ENCODE data around the gene SMPD1. TPM values are rescaled to one million over a fixed set of nuclear protein-coding genes. Genes with fewer than 3 reads are reported as not detected.

The SMPD1 gene
- total RNA-seq: 10 to 100 TPM; 12.9 to 15.2 TPM

DNA sequence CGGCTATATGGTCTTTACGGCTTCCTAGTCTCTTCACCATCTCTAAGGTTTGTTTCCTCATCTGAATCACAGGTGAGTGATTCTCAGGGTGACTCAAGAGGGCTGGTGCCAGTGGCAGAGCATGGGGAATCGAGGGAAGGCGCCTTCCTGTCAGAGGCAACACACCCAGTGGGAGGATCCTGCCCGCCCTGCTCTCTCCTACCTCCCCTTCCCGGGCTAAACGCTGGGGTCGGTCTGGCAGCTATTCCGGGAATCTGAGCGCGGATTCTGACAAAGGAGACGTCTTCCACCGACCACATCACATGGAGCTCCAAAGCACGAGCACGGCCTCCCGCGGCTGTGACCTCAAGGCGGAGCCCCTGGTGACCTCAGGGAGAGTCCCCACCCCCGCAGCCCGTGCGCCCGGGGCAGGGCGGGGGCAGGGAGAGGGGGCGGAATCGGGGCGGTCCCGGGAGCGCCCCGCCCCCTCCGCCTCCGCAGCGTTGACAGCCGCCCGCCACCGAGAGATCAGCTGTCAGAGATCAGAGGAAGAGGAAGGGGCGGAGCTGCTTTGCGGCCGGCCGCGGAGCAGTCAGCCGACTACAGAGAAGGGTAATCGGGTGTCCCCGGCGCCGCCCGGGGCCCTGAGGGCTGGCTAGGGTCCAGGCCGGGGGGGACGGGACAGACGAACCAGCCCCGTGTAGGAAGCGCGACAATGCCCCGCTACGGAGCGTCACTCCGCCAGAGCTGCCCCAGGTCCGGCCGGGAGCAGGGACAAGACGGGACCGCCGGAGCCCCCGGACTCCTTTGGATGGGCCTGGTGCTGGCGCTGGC lies at the start of gene SMPD1:
TSS of gene SMPD1 (plus strand) at position 570 of the 813 bp plus-strand sequence. CDS start at position 695, 125 bp downstream.
- H3K4me1 Mint-ChIP-seq: peaks cover 18% of the 10 kb centered on the region
- peak; percentile 92 for ATAC-seq (replicated peaks)
- peak within 1 kb of the TSS; percentile 80 for H3K27ac Mint-ChIP-seq
- peak within 1 kb of the TSS; percentile 81 for H3K4me3 Mint-ChIP-seq
- H3K9me3 Mint-ChIP-seq: no peaks in the 10 kb centered on the region
- H3K27me3 Mint-ChIP-seq: no peaks in the 10 kb centered on the region
- peaks cover 8% of the 10 kb centered on the region for H3K36me3 Mint-ChIP-seq (ENCODE audit: low read depth)

DNA sequence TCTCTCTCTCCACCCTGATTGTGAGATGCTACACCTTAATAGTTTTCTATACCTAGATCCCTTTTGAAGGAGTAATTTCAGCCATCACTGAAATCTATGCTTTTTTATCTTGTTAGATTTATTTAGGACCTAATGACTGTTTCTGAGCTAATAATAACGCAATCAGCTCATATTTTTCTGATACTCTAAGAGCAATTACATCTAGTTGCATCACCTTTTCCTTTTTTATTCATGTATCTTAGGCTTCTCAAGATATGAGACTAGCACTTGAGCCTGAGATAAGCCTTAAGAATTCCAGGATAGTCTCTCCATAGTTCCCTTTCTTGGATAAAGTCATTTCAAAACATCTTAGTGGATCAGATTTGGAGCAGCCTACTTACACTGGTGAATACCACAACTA lies 44.9 kb upstream of the SMPD1 start:
- Mint-ChIP-seq H3K27ac (no peak overlapping the region), H3K9me3 (no peaks in the 10 kb centered on the region), H3K4me1 (no peaks in the 10 kb centered on the region), H3K4me3 (no peak overlapping the region), H3K36me3 (ENCODE audit: low read depth) (no peaks in the 10 kb centered on the region), H3K27me3 (no peaks in the 10 kb centered on the region)
- no peak for ATAC-seq (replicated peaks)

DNA sequence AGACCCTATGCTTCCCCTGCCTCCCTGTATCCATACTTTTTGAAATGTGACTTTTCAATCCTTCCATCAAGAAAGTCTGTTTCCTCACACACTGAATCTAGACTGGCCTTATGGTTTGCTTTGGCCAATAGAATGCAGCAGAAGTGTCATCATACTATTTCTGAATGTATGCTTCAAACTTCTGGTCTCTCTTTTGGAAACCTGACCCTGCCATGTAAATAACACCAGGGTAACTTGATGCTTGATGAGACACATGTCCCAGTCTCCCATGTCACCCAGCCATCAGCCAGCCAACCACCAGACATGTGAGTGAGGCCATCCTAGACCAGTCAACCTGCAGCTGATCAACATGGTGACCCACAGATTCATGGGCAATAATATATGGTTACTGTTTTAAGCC lies 40.2 kb upstream of the SMPD1 start:
- Mint-ChIP-seq H3K4me1 (peaks cover 17% of the 10 kb centered on the region), H3K4me3 (no peak overlapping the region), H3K27me3 (no peaks in the 10 kb centered on the region), H3K36me3 (ENCODE audit: low read depth) (no peaks in the 10 kb centered on the region), H3K9me3 (no peaks in the 10 kb centered on the region), H3K27ac (no peak overlapping the region)
- no peak for ATAC-seq (replicated peaks)

DNA sequence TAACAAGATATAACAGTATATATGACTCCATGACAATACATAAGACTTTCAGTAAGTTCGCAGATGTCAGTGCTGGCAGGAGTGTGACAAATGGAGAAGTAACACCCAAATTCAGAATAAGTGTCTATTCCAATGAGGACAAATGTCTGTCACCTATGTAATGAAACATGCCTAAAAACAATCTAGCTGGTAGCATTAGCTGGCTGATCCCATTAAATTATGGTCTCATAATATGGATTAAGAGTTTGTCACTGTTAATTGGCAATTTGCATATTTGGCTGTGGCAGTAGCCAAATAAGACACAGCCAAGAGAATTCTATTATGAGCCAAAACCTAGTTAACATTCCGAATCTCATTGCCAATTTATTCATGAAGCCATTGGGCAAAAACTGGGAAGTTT lies 39.8 kb upstream of the SMPD1 start:
- Mint-ChIP-seq H3K36me3 (ENCODE audit: low read depth) (no peaks in the 10 kb centered on the region), H3K9me3 (no peaks in the 10 kb centered on the region), H3K27ac (peak overlapping the region; percentile 61)

DNA sequence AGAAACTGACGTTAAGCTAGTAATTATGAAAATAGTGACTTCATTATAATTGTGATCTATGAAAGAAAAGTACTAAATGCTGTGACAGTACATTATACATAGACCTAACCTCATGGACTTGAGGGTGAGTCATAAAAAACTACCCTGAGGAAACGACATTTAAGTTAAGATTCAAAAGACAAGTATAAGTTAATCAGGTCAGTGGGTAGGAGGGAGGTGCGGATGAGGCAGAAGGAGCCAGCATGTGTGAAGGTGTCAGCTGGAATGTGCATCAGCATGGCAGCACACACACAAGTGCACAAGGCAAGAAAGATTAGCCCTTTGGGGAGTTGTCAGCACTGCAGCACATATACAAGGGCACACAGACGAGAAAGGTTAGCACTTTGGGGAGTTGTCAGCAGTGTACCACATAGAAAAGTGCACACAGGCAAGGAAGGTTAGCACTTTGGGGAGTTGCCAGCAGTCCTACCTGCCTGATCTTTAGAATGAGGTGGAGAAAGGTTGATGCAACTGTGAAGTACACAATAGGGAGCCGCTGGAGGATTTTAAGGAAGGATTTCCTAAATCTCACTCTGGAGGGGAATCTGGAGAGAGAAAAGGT lies 38.4 kb upstream of the SMPD1 start:
- Mint-ChIP-seq H3K4me3 (peak overlapping the region; percentile 55), H3K36me3 (ENCODE audit: low read depth) (no peaks in the 10 kb centered on the region), H3K27me3 (no peaks in the 10 kb centered on the region), H3K4me1 (peaks cover 22% of the 10 kb centered on the region), H3K9me3 (no peaks in the 10 kb centered on the region), H3K27ac (peak overlapping the region; percentile 61)
- ATAC-seq (replicated peaks): peak; percentile 97

More for the DNA sequence above, 39.8 kb upstream of the SMPD1 start:
- no peaks in the 10 kb centered on the region for H3K27me3 Mint-ChIP-seq
- peaks cover 17% of the 10 kb centered on the region for H3K4me1 Mint-ChIP-seq
- no peak for ATAC-seq (replicated peaks)
- no peak overlapping the region for H3K4me3 Mint-ChIP-seq

DNA sequence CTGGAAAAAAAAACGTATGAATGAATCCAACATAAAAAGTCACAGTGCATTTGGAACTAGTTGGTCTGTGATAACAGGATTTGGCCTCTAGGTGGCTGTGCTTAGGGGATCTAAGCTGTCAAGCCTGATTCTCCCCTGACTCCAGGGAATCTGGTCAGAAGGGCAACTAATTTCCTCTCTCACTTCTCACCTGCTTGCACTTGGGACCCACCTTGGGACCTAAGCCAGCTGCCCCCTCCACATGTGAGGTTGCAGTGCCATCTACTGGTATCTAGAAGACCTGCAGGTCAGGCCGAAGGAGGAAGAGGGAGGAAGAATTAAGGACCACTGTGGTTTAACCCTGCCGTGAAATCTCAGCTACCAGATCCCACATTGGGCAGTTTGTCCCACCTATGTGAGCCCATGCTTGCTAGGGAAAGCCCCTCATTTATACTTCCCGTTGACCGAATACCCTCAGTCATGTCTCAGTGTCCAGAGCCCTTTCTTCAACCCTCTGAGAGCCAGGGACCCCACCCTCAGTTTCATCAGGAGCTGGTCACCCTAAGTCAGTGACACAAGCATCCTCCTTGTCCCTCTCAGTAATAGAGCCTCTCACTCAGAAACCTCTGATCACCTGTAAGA lies 36.8 kb upstream of the SMPD1 start:
- Mint-ChIP-seq H3K27me3 (no peaks in the 10 kb centered on the region), H3K4me3 (peak overlapping the region; percentile 23), H3K4me1 (peaks cover 27% of the 10 kb centered on the region), H3K9me3 (no peaks in the 10 kb centered on the region), H3K27ac (peak overlapping the region; percentile 51), H3K36me3 (ENCODE audit: low read depth) (no peaks in the 10 kb centered on the region)
- ATAC-seq (replicated peaks): no peak

DNA sequence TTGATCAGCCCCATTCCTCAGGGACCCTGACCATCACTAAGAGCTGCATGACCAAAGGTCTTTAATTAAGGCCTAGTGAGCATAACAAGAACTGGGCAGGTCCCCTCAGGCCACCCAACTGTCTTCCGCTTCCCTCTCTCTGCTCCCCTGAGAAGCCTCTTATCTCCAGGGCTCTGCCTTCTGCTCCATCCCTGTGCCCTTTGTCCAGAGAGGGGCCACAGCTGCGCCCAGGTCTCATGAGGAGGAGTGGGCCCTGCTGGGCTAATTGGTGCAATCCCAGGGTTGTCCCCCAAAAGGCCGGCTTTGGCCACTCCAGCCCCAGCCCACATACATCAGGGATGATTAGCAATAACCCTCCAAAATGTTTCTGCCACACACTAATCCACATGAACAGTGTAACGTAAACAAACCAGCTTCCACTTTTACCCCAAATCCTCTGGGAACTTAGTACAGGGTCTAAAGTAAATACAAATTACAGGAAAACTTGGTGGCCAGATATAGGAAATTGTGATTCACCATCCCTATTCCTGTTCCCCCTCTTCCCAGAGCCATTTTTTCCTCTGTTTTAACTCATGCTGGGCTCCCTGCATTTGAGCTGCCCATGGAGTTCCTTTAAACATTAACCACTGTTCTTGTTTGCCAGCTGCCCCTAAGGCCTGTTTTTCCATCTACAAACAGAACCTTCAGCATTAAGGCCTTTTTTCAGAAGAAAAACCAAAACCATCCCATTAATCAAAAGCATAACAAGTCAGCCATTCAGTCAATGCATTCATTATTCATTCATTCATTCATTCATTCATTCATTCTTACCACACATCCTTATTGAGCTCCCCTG lies 35.4 kb upstream of the SMPD1 start:
- Mint-ChIP-seq H3K4me1 (peaks cover 27% of the 10 kb centered on the region), H3K4me3 (no peak overlapping the region), H3K9me3 (no peaks in the 10 kb centered on the region), H3K27ac (peak overlapping the region; percentile 51), H3K27me3 (no peaks in the 10 kb centered on the region), H3K36me3 (ENCODE audit: low read depth) (no peaks in the 10 kb centered on the region)
- no peak for ATAC-seq (replicated peaks)

DNA sequence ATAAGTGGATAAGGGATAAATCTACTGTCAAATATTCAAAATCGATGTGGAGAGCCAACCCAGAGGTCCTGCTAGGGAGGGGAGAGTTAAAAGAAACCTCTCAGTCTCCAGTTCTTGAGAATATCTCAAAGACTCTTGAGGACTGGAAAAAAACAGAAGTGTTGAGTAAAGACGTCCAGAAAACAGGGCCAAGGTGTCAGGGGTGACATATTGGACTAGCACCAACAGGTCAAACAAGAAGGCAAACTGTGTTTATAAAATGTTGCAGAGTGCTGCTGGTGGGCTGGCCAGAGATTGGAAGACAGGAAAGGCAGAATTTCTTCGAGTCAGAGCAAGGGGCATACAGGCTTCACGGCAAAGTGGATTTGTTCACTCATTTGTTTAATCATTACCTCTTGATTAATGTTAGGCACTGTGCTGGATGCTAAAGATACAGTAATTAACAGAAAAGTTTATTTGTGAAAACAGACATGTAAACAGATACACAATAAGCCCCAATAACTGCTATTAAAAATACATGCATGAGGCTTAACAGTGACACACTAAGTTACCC lies 33.7 kb upstream of the SMPD1 start:
- H3K4me3 Mint-ChIP-seq: peak overlapping the region; percentile 48

DNA sequence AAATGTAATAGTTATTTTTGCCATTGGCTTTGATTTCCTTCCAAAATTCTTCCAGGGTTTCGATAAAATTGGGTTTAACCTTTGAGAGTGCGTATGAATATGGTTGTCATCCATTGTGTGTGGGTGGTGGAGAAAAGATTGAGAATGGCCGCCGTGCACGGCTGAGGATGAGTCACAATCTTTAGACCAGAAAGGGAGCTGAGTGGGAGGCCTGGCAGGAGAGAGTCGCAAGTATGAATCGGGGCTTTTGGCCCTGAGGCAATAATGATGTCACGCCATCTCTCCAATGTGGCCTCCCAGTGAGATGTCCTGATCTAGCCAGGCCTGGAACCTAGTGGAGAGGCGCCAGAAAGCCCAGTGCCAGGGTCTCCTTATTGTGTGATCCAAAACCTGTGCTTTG lies 33.1 kb upstream of the SMPD1 start:
- Mint-ChIP-seq H3K4me3 (peak overlapping the region; percentile 48), H3K36me3 (ENCODE audit: low read depth) (no peaks in the 10 kb centered on the region), H3K27ac (peak overlapping the region; percentile 39), H3K27me3 (no peaks in the 10 kb centered on the region), H3K9me3 (no peaks in the 10 kb centered on the region), H3K4me1 (peaks cover 21% of the 10 kb centered on the region)
- peak; percentile 93 for ATAC-seq (replicated peaks)

More for the DNA sequence above, 33.7 kb upstream of the SMPD1 start:
- no peaks in the 10 kb centered on the region for H3K9me3 Mint-ChIP-seq
- H3K27ac Mint-ChIP-seq: peak overlapping the region; percentile 39
- no peaks in the 10 kb centered on the region for H3K36me3 Mint-ChIP-seq (ENCODE audit: low read depth)
- H3K4me1 Mint-ChIP-seq: peaks cover 27% of the 10 kb centered on the region
- H3K27me3 Mint-ChIP-seq: no peaks in the 10 kb centered on the region
- no peak for ATAC-seq (replicated peaks)

DNA sequence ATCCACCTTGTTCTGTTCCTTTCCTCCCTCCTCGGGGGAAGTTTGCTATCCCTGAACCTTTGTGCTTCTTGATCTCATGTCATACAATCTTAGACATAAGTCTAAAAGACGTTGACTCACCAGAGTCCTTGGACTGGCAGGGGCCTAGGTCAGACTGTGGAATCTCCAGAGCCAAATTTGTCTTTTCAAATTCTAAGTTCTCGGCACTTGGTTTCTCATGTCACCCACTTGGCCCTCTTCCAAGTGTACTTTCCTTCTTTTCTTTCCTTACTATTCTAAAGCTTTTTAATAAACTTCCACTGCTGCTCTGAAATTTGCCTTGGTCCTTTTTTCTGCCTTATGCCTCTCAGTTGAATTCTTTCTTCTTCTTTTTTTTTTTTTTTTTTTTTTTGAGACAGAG lies 30.1 kb upstream of the SMPD1 start:
- Mint-ChIP-seq H3K27me3 (no peaks in the 10 kb centered on the region), H3K27ac (no peak overlapping the region), H3K4me1 (peaks cover 15% of the 10 kb centered on the region), H3K36me3 (ENCODE audit: low read depth) (no peaks in the 10 kb centered on the region), H3K4me3 (no peak overlapping the region), H3K9me3 (no peaks in the 10 kb centered on the region)
- no peak for ATAC-seq (replicated peaks)

DNA sequence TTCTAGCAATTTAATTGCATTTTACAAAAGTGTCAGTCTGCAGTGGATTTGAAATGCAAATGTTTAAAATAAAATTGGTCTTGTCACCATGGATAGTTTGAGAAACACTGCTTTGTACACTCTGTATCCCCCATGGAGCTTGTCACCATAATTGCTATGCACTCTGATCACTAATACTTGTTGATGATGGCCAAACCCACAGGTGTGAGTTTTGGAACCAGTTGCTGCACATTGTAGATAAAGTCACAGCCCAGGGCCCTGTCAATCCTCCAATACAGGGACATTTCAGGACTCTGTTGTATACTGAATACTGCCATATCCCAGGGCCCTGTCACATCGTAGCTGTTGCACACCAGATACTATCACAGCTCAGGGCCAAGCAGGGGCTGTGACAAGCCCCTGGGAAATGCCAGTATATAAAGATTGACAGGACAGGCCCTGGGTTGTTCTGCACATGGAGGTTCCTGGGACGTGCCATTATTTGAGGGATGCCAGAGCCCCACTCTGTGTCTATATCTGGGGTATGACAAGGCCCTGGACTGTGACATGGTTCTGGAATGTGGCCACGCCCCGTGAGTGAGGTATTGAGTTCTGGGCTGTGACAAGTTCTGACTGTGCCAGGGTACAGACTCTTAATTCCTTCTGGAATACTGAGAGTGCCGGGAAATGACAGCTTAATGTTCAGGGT lies 27.9 kb upstream of the SMPD1 start:
- ATAC-seq (replicated peaks): no peak
- no peak overlapping the region for H3K27ac Mint-ChIP-seq
- no peak overlapping the region for H3K4me3 Mint-ChIP-seq
- H3K36me3 Mint-ChIP-seq (ENCODE audit: low read depth): no peaks in the 10 kb centered on the region
- peaks cover 6% of the 10 kb centered on the region for H3K4me1 Mint-ChIP-seq
- no peaks in the 10 kb centered on the region for H3K27me3 Mint-ChIP-seq
- no peaks in the 10 kb centered on the region for H3K9me3 Mint-ChIP-seq

DNA sequence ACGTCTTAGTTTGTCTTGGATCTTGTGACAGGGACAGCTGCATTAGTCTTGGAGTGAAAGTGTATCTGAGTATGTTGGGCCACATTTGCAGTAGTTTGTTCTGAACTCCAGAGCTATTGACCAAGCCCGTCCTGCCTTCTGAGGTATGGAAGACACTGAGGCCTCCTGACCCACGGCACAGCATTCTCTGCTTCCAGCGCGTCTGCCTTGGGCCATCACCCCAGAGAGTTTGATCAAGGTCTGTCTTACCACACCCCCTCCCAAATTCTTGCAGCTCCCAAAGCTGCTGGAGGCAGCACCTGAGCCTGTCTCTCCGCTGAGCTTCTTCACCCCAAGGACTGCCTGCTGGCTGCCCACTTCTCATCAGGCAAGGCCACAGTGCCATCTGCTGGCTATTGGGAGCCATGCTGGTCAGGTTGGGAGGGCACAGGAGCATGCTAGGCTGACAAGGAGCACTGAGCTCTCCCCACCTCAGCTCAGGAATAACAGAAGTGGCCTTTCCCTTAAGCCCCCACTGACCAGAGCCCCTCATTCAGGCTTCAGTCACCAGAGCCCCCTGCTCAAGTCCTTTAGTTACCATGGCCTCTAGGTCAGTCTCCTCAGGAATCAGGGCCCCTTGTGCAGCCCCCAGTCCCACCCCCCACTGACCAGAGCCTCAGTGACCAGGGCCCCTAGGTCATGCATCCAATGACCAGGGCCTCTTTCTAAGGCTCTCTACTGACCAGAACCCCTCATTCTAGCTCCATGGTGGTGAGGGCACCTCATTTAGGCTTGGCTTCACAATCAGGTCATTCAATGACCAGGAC lies 27.2 kb upstream of the SMPD1 start:
- no peak overlapping the region for H3K27ac Mint-ChIP-seq
- no peaks in the 10 kb centered on the region for H3K9me3 Mint-ChIP-seq
- no peak overlapping the region for H3K4me3 Mint-ChIP-seq
- H3K36me3 Mint-ChIP-seq (ENCODE audit: low read depth): no peaks in the 10 kb centered on the region
- H3K27me3 Mint-ChIP-seq: no peaks in the 10 kb centered on the region
- H3K4me1 Mint-ChIP-seq: peaks cover 5% of the 10 kb centered on the region
- ATAC-seq (replicated peaks): peak; percentile 86

DNA sequence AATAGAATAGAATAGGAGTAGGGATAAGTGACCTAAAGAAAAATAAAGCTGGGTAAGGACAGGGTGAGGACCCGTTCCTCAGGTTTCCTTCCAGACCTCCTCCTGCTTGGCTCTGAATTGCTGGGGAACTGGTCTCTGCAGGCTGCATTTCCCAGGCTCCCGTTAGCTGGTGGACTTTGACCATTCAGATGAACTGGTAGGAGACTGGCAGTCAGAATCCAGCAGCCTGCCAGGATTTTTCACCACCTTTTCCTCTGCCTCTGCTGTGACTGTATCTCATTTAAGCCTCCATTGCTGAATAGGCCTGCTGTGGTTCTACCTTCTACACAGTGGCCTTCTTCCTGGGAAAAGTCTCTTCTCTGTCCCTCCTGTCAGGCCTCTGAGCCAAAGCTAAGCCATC lies 24.6 kb upstream of the SMPD1 start:
- no peaks in the 10 kb centered on the region for H3K27me3 Mint-ChIP-seq
- peaks cover 5% of the 10 kb centered on the region for H3K4me1 Mint-ChIP-seq
- no peak overlapping the region for H3K4me3 Mint-ChIP-seq
- no peaks in the 10 kb centered on the region for H3K36me3 Mint-ChIP-seq (ENCODE audit: low read depth)
- no peak overlapping the region for H3K27ac Mint-ChIP-seq
- H3K9me3 Mint-ChIP-seq: no peaks in the 10 kb centered on the region
- ATAC-seq (replicated peaks): no peak
